OCI-LY7 (cell line): ENCODE measurements around the gene PHF1.

ENCODE experiments used
- CTCF ChIP-seq: fragments of 200-600 bp; sonication (generic); conservative IDR thresholded peaks from 2 replicates; pipeline ENCODE4 v1.5.1; 2014; ENCODE audit warnings: mild to moderate bottlenecking, antibody characterized with exemption, low read length, moderate library complexity, mixed read lengths
- EZH2phosphoT487 ChIP-seq: fragments of 200-600 bp; sonication (generic); IDR thresholded peaks from 2 replicates; pipeline ENCODE4 v1.6.1; 2018; ENCODE audit warnings: low read depth, borderline replicate concordance, mild to moderate bottlenecking, mixed run types, antibody characterized with exemption, low read length, moderate library complexity, mixed read lengths

- TF ChIP-seq CTCF = no peak
- no peak for TF ChIP-seq EZH2phosphoT487
These were observed 22.3 kb downstream of the PHF1 start for GRCh38 chr6:33433001-33433543.
